OCI-M2 (cell line): Measurements from ENCODE around the gene NPIPA8.
"Not testable (repeated sequence)": the region's sequence is repeated elsewhere in the genome, so short reads cannot be mapped to it uniquely, and the experiment has no call there.

Experiments used
- DNase-seq: peaks from one replicate; lab custom pipeline; 2025; ENCODE audit not compliant: unreplicated experiment; lab: John Stamatoyannopoulos, UW

The NPIPA8 gene

DNA sequence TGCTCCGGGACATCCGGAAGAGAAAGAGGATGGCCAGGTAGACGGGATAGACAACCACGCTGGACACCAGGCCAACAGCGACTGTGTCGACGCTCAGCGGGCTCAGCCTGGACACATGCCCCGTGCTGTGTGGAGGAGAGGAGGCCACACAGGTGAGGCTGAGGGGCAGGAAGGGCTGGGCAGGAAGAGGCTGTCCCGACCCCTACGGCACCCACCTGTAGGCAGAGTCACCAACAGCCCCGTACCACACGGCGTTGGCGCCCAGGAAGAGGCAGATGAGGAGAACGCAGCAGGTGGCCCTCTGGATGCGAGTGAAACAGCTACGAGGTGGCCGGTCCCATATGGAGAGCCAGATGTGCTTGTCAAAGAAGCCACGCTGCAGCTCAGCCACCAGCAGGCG, at the start of gene NPIPA8:
Gene NPIPA8 (minus strand): TSS at position 101 of the 400 bp plus-strand sequence. CDS start 4,074 bp downstream, outside the sequence.
- DNase-seq = not testable (repeated sequence)

GRCh38 chr16:18385285-18385684, 48.7 kb upstream of the NPIPA8 start:
- not testable (repeated sequence) for DNase-seq

DNA sequence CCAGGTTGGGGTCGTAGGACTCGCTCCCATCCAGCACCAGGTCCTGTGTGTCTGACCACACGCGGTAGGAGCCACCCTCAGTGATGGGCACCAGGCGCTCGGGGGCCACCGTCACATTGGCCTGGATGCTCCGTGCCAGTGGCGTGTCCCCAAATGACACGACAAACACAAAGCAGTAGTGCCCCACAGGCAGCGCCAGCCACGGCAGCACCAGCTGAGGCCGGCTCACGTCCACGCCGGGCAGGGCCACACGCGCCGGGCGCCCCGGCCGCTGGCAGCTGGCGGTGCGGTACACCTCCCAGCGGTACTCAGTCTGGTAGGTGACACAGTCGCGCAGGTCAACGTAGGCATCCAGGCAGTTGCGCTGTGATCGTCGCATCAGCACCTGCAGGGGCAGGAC, 48.3 kb upstream of the NPIPA8 start:
- not testable (repeated sequence) for DNase-seq

DNA sequence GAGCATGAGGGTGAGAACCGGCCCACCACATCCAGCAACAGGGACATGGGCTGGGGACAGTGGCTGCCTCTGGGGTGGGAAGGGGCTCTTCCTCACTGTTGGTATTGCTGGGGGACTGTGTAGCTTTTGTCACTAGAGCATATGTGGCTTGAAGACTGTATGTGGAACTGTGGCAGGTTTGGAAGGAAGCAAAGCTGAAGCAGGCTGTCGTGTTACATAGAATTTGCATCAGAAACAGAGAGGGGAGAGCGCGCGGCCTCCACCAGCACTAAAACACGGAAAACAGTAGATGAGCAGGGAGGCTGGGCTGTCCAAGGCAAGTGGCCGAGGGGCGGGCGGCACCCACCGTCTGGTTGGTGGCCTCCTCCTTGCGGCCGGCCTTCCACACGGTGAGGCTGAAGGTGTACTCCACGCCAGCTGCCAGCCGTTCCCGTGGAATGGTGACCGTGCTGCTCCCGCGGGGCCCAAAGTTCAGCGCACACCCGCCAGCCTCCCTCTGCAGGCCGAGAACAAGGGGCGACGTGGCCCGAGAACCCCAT, 47.6 kb upstream of the NPIPA8 start:
- not testable (repeated sequence) for DNase-seq

GRCh38 chr16:18382696-18383095, 46.2 kb upstream of the NPIPA8 start:
- not testable (repeated sequence) for DNase-seq

GRCh38 chr16:18347742-18348141, 11.2 kb upstream of the NPIPA8 start:
- DNase-seq = not testable (repeated sequence)

DNA sequence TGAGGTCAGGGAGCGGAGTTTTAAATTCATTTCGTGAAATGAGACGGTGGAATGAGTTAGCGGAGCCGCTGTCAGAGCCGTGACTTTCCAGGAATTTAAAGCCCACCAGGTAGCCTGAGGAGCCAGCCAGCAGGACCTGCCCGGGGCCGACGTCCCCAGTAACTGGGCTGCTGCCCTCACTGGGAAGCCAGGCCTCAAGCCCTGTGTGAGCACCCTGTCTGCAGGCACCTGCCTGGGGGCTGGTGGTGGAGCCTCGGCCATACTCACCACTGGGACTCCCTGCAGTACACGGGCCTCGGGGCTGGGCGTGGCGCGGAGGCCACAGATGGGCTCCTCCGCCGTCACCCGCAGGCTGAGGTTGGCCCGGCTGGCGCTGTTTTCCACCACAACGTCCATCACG, 10.5 kb upstream of the NPIPA8 start:
- DNase-seq = not testable (repeated sequence)

- not testable (repeated sequence) for DNase-seq
Measured at GRCh38 chr16:18344634-18345033, 8.1 kb upstream of the NPIPA8 start.

GRCh38 chr16:18341986-18342385, 5.5 kb upstream of the NPIPA8 start:
- DNase-seq = not testable (repeated sequence)

DNA sequence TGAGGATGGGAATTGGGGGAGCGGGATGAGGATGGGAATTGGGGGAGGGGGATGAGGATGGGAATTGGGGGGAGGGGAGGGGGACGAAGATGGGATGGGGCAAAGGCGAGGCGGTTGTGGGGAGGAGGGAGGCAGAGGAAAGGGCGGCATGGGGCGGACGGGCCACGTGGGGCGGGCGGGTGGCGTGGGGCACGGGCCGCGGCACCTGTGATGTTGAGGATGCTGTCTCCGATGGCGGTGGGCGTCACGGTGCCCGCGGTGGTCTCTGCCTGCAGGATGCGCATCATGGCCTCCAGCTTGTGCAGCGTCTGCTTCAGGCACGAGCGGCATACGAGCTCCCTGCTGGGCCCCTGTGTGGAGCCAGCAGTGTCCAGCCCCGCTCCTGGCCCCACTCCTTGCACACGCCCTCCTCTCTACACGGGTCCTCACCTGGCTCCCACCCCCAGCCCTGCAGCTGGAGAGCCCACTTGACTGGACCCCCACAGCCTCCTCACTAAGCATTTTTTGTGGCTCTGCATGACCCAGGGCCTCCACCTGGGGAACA, 5.0 kb upstream of the NPIPA8 start:
- not testable (repeated sequence) for DNase-seq

DNA sequence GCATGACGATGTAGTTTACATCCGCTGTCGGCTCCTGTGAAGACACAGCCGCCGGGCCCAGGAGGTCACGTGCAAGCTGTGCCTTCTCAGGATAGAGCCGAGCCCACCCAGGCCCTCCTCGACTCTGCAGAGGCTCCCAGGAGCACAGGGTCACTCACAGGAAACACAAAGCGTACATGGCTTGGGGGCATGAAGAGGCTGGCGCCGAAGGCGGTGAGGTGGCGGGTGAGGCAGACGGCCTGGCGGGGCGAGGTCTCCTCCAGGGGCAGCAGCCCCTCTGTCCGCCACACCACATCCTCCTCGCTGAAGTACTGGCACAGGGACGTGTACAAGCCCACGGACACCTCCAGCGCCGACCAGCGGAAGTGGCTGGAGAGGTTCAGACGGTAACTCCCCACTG, 2.7 kb upstream of the NPIPA8 start:
- DNase-seq = not testable (repeated sequence)

GRCh38 chr16:18311811-18312210, 24.7 kb downstream of the NPIPA8 start:
- DNase-seq = not testable (repeated sequence)

GRCh38 chr16:18309159-18309558, 27.4 kb downstream of the NPIPA8 start:
- not testable (repeated sequence) for DNase-seq

GRCh38 chr16:18307241-18307640, 29.3 kb downstream of the NPIPA8 start:
- DNase-seq = not testable (repeated sequence)

DNA sequence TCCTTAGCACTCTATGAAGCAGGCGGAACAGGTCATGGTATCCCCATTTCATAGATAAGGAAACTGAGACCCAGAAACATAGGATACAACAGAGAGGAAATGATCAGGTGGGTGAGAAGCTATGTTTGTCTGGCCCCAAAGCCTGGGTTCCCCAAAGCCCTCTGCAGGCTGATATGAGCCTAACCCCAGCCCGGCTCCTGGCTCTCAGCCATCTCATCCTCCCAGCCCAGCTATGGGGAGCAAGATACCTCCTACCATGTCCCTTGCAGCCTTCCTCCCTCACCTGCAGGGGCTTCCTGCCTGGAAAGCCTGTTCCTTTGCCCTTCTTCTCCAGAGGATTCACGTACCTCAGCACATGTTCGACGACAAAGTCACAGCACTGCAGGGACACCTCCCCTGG, 30.5 kb downstream of the NPIPA8 start:
- DNase-seq = not testable (repeated sequence)

DNA sequence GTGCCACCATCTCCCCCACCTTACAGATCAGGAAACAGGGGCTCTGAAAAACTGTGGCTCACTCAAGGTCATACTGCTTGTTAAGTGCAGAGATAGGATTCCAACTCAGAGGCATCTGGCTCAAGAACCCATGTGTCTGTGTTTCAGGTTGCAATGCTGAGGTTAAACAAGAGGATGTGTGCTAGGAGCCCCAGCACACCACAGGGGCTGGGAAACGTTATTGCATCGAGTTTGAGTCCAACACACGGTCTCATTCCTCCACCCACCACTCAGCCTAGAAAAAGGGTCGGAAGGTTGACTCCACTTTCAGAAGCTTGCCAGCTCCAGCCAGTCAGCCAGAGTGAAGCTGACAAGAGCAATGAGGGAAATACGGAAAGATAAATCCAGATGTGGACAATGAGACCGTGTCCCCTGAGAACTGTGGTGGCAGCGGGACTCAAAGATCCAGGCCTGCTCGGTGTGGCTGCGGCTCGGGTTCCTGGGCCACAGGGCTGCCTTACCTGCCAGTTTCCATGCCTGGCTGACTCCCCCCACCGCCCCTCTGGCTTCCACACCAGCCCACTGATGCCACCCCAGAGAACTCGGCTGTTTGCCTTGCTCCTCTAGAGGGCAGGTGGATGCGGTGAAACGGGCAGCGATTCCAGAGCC, 33.4 kb downstream of the NPIPA8 start:
- not testable (repeated sequence) for DNase-seq

GRCh38 chr16:18297714-18298113, 38.8 kb downstream of the NPIPA8 start:
- DNase-seq = not testable (repeated sequence)

DNA sequence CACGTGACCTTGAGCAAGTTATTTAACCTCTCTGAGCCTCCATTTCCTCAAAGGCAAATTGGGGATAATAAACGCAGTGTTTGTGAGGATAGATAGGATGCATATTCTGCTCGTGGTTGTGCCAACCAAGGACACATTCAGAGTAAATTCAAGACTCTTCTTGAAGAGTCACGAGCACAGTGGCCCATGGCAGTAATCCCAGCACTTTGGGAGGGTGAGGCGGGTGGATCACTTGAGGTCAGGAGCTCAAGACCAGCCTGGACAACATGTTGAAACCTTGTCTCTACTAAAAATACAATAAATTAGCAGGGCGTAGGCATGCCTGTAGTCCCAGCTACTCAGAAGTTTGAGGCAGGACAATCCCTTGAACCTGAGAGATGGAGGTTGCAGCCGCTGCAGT, 39.6 kb downstream of the NPIPA8 start:
- DNase-seq = not testable (repeated sequence)

GRCh38 chr16:18294371-18294770, 42.2 kb downstream of the NPIPA8 start:
- not testable (repeated sequence) for DNase-seq

GRCh38 chr16:18293337-18293956, 43.1 kb downstream of the NPIPA8 start:
- DNase-seq = not testable (repeated sequence)

DNA sequence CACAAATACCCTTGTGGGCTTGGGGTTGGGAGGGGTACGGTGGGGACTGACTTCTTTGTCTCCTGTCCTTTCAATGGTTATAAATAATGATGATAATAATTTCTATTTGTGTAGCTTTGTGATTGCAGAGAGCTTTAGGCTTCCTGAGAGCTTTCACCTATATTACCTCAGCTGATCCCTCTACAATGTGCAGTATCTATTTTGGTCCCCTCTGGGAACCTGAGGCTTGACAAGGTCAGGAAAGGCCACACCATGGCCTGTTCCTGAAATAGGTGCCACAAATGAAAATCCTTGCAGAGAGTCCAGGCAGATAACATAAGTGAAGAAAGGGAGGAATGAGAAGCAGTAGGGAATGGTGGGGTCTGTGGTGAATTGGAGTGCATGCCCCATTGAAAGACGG, 45.6 kb downstream of the NPIPA8 start:
- DNase-seq = not testable (repeated sequence)

GRCh38 chr16:18286342-18286741, 50.2 kb downstream of the NPIPA8 start:
- not testable (repeated sequence) for DNase-seq
